HepG2 (cell line): Measurements from ENCODE around the gene KCTD14. TPM values are rescaled to one million over a fixed set of nuclear protein-coding genes. Genes with fewer than 3 reads are reported as not detected.

ENCODE experiments used
- ATF7-NPFF ChIP-seq: sonication (generic); formaldehyde crosslinking; IDR thresholded peaks from 2 replicates; pipeline ENCODE4 v1.8.1; 2023; ENCODE audit warnings: mild to moderate bottlenecking, low read depth, missing genetic modification reagents, moderate library complexity
- DNMT3B ChIP-seq: conservative IDR thresholded peaks from 2 replicates; pipeline ENCODE4 v1.6.1; 2016; ENCODE audit warnings: missing biosample characterization, control low read depth
- ELF1 ChIP-seq: sonication (generic); formaldehyde crosslinking; IDR thresholded peaks from 2 replicates; pipeline ENCODE4 v1.4.0; 2020; ENCODE audit warnings: missing genetic modification reagents
- HIC2 ChIP-seq: sonication (generic); formaldehyde crosslinking; IDR thresholded peaks from 2 replicates; pipeline ENCODE4 v1.9.0; 2022; ENCODE audit warnings: low read depth, missing genetic modification reagents
- HNF4A ChIP-seq: sonication (generic); formaldehyde crosslinking; IDR thresholded peaks from 2 replicates; pipeline ENCODE4 v1.4.0; 2020; ENCODE audit warnings: missing genetic modification reagents
- MBNL3 ChIP-seq: fragments of 250-450 bp; sonication (Bioruptor Pico); conservative IDR thresholded peaks from 2 replicates; pipeline ENCODE4 v1.8.0; 2022; ENCODE audit warnings: mild to moderate bottlenecking, inconsistent platforms
- MLLT10 ChIP-seq: sonication (generic); formaldehyde crosslinking; IDR thresholded peaks from 2 replicates; pipeline ENCODE4 v1.4.0; 2020; ENCODE audit warnings: missing genetic modification reagents
- PRMT3 ChIP-seq: sonication (generic); formaldehyde crosslinking; IDR thresholded peaks from 2 replicates; pipeline ENCODE4 v1.8.1; 2022; ENCODE audit warnings: low read depth, mild to moderate bottlenecking, moderate library complexity, missing genetic modification reagents, borderline replicate concordance
- STAG1 ChIP-seq: sonication (generic); formaldehyde crosslinking; IDR thresholded peaks from 2 replicates; pipeline ENCODE4 v1.4.0; 2020; ENCODE audit warnings: missing genetic modification reagents
- TP53 ChIP-seq: sonication (generic); formaldehyde crosslinking; conservative IDR thresholded peaks from 2 replicates; pipeline ENCODE4 v1.4.0; 2020; ENCODE audit warnings: missing genetic modification reagents
- ZFP91 ChIP-seq: sonication (generic); formaldehyde crosslinking; IDR thresholded peaks from 2 replicates; pipeline ENCODE4 v1.9.0; 2022; ENCODE audit warnings: missing genetic modification reagents, mild to moderate bottlenecking, borderline replicate concordance
- ZMYM3 ChIP-seq: sonication (generic); formaldehyde crosslinking; IDR thresholded peaks from 2 replicates; pipeline ENCODE4 v1.5.1; 2020; ENCODE audit warnings: mild to moderate bottlenecking, missing genetic modification reagents
- ZNF34 ChIP-seq: sonication (generic); formaldehyde crosslinking; IDR thresholded peaks from 2 replicates; pipeline ENCODE4 v1.4.0; 2020; ENCODE audit warnings: mild to moderate bottlenecking, missing genetic modification reagents, borderline replicate concordance
- ZNF446 ChIP-seq: sonication (generic); formaldehyde crosslinking; IDR thresholded peaks from 2 replicates; pipeline ENCODE4 v1.5.0; 2020; ENCODE audit warnings: mild to moderate bottlenecking, missing genetic modification reagents
- ZNF556 ChIP-seq: sonication (generic); formaldehyde crosslinking; IDR thresholded peaks from 2 replicates; pipeline ENCODE4 v1.4.0; 2020; ENCODE audit warnings: mild to moderate bottlenecking, missing genetic modification reagents, borderline replicate concordance
- polyA plus RNA-seq, 8 experiments: library from polyadenylated mRNA; depleted of rRNA in 3 of 8; stranded (reverse) in 7 of 8; unstranded in 1 of 8; fragments of >200 nt; fragmentation: Illumina TruSeq in 4 of 8; extraction: Trizol in 4 of 8; gene quantifications; 2 replicates each; pipeline versions ENCODE4 v1.2.1 to v1.2.3, GENCODE V29; 2011 to 2016; ENCODE audit warnings: low read depth in 4 of 8, missing spikeins in 1 of 8, mixed read lengths in 1 of 8; ENCODE audit not compliant: insufficient read depth in 1 of 8
- total RNA-seq, 5 experiments: library from RNA; depleted of rRNA; stranded (reverse); fragments of >200 nt; fragmentation: Illumina TruSeq; extraction: Trizol; gene quantifications; 2 replicates each; pipeline ENCODE4 v1.2.3, GENCODE V29; 2016; ENCODE audit warnings: low read depth in 1 of 5
- TF ChIP-seq, protein P1 (sequence below): sonication (generic); formaldehyde crosslinking; IDR thresholded peaks from 2 replicates; pipeline ENCODE4 v1.8.1; 2023; ENCODE audit warnings: mild to moderate bottlenecking, missing genetic modification reagents, borderline replicate concordance
- TF ChIP-seq, protein P2 (sequence below): sonication (generic); formaldehyde crosslinking; IDR thresholded peaks from 2 replicates; pipeline ENCODE4 v1.4.0; 2020; ENCODE audit warnings: missing genetic modification reagents

The KCTD14 gene
- total and polyA plus RNA-seq, 2 of the 13 experiments (the other 11 are each of a cell fraction or from before 2014, with no cell fraction given), result 10.3 to 15.6 TPM

- TF ChIP-seq ATF7-NPFF (CRISPR knock-in tag) (no peak), HNF4A (no peak), ZNF556 (CRISPR knock-in tag) (no peak), TP53 (CRISPR knock-in tag) (no peak), ZFP91 (CRISPR knock-in tag) (peak; percentile 54; the same call in 1 of the 2 replicates), DNMT3B (no peak), STAG1 (CRISPR knock-in tag) (no peak), ZMYM3 (CRISPR knock-in tag) (peak; percentile 31; the same call in 1 of the 2 replicates), MBNL3 (no peak), MLLT10 (CRISPR knock-in tag) (no peak), ZNF34 (CRISPR knock-in tag) (no peak), PRMT3 (CRISPR knock-in tag) (no peak), ELF1 (CRISPR knock-in tag) (no peak), ZNF446 (CRISPR knock-in tag) (no peak), HIC2 (peak; percentile 76)
- TF ChIP-seq, protein P1, sequence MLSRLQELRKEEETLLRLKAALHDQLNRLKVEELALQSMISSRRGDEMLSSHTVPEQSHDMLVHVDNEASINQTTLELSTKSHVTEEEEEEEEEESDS (CRISPR knock-in tag), result no peak
- TF ChIP-seq, protein P2, sequence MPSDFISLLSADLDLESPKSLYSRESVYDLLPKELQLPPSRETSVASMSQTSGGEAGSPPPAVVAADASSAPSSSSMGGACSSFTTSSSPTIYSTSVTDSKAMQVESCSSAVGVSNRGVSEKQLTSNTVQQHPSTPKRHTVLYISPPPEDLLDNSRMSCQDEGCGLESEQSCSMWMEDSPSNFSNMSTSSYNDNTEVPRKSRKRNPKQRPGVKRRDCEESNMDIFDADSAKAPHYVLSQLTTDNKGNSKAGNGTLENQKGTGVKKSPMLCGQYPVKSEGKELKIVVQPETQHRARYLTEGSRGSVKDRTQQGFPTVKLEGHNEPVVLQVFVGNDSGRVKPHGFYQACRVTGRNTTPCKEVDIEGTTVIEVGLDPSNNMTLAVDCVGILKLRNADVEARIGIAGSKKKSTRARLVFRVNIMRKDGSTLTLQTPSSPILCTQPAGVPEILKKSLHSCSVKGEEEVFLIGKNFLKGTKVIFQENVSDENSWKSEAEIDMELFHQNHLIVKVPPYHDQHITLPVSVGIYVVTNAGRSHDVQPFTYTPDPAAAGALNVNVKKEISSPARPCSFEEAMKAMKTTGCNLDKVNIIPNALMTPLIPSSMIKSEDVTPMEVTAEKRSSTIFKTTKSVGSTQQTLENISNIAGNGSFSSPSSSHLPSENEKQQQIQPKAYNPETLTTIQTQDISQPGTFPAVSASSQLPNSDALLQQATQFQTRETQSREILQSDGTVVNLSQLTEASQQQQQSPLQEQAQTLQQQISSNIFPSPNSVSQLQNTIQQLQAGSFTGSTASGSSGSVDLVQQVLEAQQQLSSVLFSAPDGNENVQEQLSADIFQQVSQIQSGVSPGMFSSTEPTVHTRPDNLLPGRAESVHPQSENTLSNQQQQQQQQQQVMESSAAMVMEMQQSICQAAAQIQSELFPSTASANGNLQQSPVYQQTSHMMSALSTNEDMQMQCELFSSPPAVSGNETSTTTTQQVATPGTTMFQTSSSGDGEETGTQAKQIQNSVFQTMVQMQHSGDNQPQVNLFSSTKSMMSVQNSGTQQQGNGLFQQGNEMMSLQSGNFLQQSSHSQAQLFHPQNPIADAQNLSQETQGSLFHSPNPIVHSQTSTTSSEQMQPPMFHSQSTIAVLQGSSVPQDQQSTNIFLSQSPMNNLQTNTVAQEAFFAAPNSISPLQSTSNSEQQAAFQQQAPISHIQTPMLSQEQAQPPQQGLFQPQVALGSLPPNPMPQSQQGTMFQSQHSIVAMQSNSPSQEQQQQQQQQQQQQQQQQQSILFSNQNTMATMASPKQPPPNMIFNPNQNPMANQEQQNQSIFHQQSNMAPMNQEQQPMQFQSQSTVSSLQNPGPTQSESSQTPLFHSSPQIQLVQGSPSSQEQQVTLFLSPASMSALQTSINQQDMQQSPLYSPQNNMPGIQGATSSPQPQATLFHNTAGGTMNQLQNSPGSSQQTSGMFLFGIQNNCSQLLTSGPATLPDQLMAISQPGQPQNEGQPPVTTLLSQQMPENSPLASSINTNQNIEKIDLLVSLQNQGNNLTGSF (CRISPR knock-in tag), result no peak
These were observed 14.0 kb upstream of the KCTD14 start (continued) for GRCh38 chr11:78037056-78037455.
